Epithelial cell of esophagus (primary cell): ENCODE measurements around the gene MED12.

Experiments used
- DNase-seq: peaks from one replicate; pipeline ENCODE4 v3.0.0; 2010; ENCODE audit warnings: low read depth
- H3K4me3 ChIP-seq: 2 replicates; pipeline ENCODE4 v1.5.1; 2011; ENCODE audit warnings: mild to moderate bottlenecking, low read length, control low read depth
- TF ChIP-seq, protein P1 (sequence below): IDR thresholded peaks from 2 replicates; pipeline ENCODE4 v1.5.1; 2011; ENCODE audit warnings: low read depth, mild to moderate bottlenecking, low read length, control low read depth, inconsistent platforms; ENCODE audit not compliant: insufficient read depth; ENCODE audit errors: missing control alignments

MED12 gene

DNA sequence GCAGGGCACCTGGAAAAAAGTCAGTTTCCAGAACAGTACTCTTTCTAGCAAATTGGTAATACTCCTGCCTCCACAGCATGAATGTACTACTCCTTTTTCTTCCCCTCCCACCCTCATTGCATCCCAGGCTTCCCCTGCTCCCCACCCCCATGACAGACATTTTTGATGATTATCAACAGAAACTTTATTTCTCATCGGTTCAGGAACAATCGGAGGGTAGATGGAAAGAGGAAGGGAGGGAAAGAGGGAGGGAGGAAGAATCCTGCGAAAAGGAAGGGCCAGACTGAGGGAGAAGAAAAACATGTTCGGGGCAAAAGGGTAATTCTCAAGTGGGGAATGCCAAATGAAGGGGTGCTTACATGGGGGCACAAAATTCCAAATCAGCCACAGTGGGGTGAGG, 11.2 kb upstream of the MED12 start:
- H3K4me3 ChIP-seq, result no peak overlapping the region

GRCh38 chrX:71107762-71108360, 10.5 kb upstream of the MED12 start:
- DNase-seq, result no peak
- H3K4me3 ChIP-seq, result no peak overlapping the region
- TF ChIP-seq, protein P1, sequence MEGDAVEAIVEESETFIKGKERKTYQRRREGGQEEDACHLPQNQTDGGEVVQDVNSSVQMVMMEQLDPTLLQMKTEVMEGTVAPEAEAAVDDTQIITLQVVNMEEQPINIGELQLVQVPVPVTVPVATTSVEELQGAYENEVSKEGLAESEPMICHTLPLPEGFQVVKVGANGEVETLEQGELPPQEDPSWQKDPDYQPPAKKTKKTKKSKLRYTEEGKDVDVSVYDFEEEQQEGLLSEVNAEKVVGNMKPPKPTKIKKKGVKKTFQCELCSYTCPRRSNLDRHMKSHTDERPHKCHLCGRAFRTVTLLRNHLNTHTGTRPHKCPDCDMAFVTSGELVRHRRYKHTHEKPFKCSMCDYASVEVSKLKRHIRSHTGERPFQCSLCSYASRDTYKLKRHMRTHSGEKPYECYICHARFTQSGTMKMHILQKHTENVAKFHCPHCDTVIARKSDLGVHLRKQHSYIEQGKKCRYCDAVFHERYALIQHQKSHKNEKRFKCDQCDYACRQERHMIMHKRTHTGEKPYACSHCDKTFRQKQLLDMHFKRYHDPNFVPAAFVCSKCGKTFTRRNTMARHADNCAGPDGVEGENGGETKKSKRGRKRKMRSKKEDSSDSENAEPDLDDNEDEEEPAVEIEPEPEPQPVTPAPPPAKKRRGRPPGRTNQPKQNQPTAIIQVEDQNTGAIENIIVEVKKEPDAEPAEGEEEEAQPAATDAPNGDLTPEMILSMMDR, result no peak

More for the DNA sequence above, 11.2 kb upstream of the MED12 start:
- TF ChIP-seq, protein P1, result no peak
- DNase-seq, result no peak

- TF ChIP-seq, protein P1, result no peak
- no peak for DNase-seq
- H3K4me3 ChIP-seq, result no peak overlapping the region
These were observed 9.3 kb upstream of the MED12 start for GRCh38 chrX:71109051-71109450.

DNA sequence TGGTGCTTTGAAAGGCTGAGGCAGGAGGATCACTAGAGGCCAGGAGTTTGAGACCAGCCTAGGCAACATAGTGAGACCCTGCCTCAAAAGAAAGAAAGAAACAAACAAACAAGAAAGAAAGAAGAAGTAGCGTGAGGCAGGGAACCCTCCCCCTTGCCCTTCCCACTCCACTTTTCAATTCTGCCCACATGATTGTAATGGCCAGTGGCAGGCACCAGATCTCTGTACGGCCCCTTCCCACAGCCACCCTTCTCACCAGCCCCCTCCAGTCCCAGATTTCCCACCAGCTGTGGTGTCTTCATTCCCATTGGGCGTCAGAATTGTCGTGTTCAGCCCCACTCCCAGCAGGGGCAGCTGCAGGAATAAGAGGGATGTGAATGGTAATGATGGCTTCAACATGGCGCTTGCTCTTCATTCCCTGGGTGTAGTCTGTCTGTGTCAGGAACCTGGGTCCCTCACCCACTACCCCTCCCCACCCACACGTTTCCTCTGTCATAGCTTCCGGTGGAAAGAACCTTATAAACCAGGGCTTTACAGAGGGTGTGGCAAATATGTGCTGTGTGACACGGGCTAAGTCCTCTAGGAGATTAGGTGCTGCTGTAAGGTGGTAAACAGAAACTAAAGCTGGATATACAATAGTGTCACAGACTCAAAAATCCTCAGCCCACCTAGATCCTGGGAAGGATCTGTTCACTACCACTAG, 7.1 kb upstream of the MED12 start, which contains the start of gene IL2RG:
TSS of gene IL2RG (minus strand) at position 437 of the 703 bp plus-strand sequence. CDS start at position 399, 38 bp downstream.
- TF ChIP-seq, protein P1, result no peak
- DNase-seq, result no peak
- H3K4me3 ChIP-seq, result no peak within 1 kb of the TSS

DNA sequence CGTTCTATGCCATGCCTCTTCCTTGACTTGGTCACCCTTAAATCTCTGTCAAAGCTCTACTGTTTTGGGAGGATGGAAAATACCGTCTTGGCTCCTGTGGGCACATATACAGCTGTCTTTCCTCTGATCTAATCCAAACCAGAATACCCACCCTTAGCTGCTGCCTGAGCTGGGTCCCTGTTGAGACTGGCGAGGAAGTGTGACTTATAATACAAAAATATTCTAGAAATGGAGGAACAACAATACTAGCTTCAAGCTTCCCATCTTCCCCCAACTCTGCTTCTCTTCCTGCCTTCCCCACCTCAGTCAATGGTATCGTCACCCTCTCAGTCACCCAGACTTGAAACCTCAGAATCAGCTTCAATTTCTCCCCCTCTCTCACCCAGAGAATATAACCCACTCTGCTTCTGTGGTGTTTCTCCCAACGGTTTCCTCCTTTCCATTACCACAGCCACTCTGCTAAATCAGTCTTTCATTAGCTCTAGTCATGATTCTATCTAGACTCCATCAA, 6.4 kb upstream of the MED12 start:
- TF ChIP-seq, protein P1, result no peak
- H3K4me3 ChIP-seq, result no peak overlapping the region
- DNase-seq, result no peak

- no peak for DNase-seq
- TF ChIP-seq, protein P1, result no peak
- H3K4me3 ChIP-seq, result no peak overlapping the region
These were observed 1.0 kb upstream of the MED12 start for GRCh38 chrX:71117358-71117757.
